C4-2B (cell line): ENCODE measurements around the gene POR.

Experiments used
- CTCF ChIP-seq: fragments of 450-650 bp; conservative IDR thresholded peaks from 2 replicates; pipeline ENCODE4 v1.5.1; 2017; ENCODE audit warnings: mild to moderate bottlenecking
- ZFX ChIP-seq: fragments of 450-650 bp; IDR thresholded peaks from 2 replicates; pipeline ENCODE4 v1.6.1; 2017

- TF ChIP-seq CTCF (no peak), ZFX (no peak)
Measured at GRCh38 chr7:76031964-76032363, 117.0 kb downstream of the POR start.
